GM06990 (cell line): ENCODE results near the gene GPN2.

ENCODE experiments used
- DNase-seq: peaks from one replicate; pipeline ENCODE4 v3.0.0-alpha.2; 2011; ENCODE audit not compliant: insufficient read length; ENCODE audit errors: extremely low read depth
- H3K27me3 ChIP-seq: replicated peaks from 2 replicates; pipeline ENCODE4 v1.6.0; 2011; ENCODE audit warnings: low read length; ENCODE audit not compliant: control insufficient read depth, insufficient read depth
- H3K36me3 ChIP-seq: 2 replicates; pipeline ENCODE4 v1.5.1; 2011; ENCODE audit warnings: low read length; ENCODE audit not compliant: control insufficient read depth, insufficient read depth
- H3K4me3 ChIP-seq: replicated peaks from 2 replicates; pipeline ENCODE4 v1.5.1; 2011; ENCODE audit warnings: low read depth, mild to moderate bottlenecking, control low read depth, low read length
- TF ChIP-seq, protein P1 (sequence below): IDR thresholded peaks from 2 replicates; pipeline ENCODE4 v1.5.1; 2011; ENCODE audit warnings: low read length, control low read depth, mild to moderate bottlenecking, inconsistent platforms; ENCODE audit not compliant: insufficient read depth, poor library complexity, severe bottlenecking

The GPN2 gene

DNA sequence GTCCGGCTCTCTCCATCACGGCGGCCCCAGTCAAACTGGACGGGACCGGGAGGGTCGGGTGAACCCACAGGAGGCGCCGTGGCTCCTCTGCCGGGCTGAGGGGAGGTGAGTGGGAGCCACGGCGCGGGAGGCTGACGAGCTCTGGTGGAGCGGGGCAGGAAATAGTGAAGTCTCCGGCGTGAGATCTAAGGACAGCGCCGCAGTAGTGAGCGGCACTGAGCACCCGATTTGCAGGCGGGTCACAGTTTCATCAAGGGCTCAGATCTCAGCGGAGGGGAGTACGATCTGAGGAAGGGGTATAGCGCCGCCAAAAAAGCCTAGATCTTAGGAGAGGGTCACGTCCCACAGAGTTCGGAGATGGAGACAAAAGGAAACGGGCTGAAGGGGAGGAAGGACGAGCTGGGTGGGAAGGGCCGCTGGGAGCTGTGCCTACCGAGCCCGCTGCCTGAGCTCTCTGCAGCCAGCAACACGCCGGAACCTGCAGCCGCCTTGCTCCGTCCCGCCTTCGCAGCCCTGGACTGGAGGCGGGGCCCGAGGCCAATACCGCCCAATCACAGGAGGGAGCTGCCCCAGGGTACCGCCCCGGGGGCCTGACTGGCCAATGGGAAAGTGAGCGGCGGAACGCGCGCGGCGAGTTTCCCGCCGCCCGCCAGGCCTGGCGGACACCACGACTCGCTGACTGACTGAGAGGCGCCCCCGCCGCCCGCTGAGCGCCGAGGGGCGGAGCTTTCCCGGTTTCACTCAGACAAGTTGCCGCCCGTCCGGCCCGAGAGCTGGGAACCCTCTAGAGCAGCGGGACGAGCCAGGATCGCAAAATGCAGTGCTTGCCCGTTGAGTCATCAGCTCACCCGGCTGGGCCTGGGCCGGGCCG is 25.2 kb downstream of the GPN2 start:
- H3K27me3 ChIP-seq, result no peaks in the 10 kb centered on the region
- H3K4me3 ChIP-seq, result peak overlapping the region; percentile 86
- DNase-seq, result peak; percentile 99
- TF ChIP-seq, protein P1, sequence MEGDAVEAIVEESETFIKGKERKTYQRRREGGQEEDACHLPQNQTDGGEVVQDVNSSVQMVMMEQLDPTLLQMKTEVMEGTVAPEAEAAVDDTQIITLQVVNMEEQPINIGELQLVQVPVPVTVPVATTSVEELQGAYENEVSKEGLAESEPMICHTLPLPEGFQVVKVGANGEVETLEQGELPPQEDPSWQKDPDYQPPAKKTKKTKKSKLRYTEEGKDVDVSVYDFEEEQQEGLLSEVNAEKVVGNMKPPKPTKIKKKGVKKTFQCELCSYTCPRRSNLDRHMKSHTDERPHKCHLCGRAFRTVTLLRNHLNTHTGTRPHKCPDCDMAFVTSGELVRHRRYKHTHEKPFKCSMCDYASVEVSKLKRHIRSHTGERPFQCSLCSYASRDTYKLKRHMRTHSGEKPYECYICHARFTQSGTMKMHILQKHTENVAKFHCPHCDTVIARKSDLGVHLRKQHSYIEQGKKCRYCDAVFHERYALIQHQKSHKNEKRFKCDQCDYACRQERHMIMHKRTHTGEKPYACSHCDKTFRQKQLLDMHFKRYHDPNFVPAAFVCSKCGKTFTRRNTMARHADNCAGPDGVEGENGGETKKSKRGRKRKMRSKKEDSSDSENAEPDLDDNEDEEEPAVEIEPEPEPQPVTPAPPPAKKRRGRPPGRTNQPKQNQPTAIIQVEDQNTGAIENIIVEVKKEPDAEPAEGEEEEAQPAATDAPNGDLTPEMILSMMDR, result peak; percentile 10
- H3K36me3 ChIP-seq, result no peaks in the 10 kb centered on the region

DNA sequence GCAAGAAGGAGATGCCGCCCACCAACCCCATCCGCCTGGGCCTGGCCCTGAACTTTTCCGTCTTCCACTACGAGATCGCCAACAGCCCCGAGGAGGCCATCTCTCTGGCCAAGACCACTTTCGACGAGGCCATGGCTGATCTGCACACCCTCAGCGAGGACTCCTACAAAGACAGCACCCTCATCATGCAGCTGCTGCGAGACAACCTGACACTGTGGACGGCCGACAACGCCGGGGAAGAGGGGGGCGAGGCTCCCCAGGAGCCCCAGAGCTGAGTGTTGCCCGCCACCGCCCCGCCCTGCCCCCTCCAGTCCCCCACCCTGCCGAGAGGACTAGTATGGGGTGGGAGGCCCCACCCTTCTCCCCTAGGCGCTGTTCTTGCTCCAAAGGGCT is 26.4 kb downstream of the GPN2 start:
- Histone ChIP-seq H3K4me3 (peak overlapping the region; percentile 78), H3K36me3 (peaks cover 2% of the 10 kb centered on the region; the same call in 1 of the 2 replicates), H3K27me3 (no peaks in the 10 kb centered on the region)
- TF ChIP-seq, protein P1, result no peak
- no peak for DNase-seq

GRCh38 chr1:26862781-26863684 is 27.1 kb downstream of the GPN2 start, which contains the start of gene SFN:
TSS of gene SFN (plus strand) at chr1:26863149. CDS start at chr1:26863213, 64 bp downstream.
- TF ChIP-seq, protein P1, result peak; percentile 79
- peak; percentile 62 for DNase-seq
- no peaks in the 10 kb centered on the region for H3K27me3 ChIP-seq
- H3K36me3 ChIP-seq, result peaks cover 2% of the 10 kb centered on the region; the same call in 1 of the 2 replicates
- peak within 1 kb of the TSS; percentile 78 for H3K4me3 ChIP-seq

DNA sequence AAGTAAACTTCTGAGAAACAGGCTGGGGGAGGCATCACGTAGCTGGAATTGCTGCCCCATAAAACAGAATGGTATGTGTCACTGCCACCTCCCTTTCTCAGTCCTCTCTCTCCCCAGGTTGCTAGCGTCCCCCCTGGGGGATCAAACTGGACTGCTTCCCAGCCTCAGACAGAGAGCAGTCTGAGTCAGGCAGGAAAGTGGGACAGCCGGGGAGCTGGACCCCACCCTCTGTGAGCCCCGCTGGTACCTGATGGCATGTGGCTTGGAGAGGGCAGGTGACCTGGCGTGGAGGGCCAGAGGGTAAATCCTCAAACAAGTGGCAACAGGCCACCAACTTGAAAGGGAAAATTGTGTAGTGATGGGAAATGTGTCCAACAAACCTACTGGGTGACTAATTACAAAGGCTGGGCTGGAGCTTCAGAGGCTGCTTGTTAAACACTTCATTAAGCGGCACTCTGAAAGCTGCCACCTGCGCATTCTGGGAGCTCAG is 28.1 kb downstream of the GPN2 start:
- H3K27me3 ChIP-seq, result no peaks in the 10 kb centered on the region
- TF ChIP-seq, protein P1, result no peak

GRCh38 chr1:26861286-26861701 is 28.8 kb downstream of the GPN2 start:
- H3K36me3 ChIP-seq, result peaks cover 5% of the 10 kb centered on the region
- no peaks in the 10 kb centered on the region for H3K27me3 ChIP-seq
- no peak for DNase-seq
- H3K4me3 ChIP-seq, result no peak overlapping the region
- TF ChIP-seq, protein P1, result peak; percentile 10

More for the DNA sequence above, 28.1 kb downstream of the GPN2 start:
- DNase-seq, result no peak
- peaks cover 5% of the 10 kb centered on the region for H3K36me3 ChIP-seq
- no peak overlapping the region for H3K4me3 ChIP-seq
